Kidney tubule cell (primary cell): ENCODE results near the gene U2AF2.
A peak's percentile ranks its signal among the peaks of the same experiment; 100 is the strongest.

Source experiments
- DNase-seq: peaks from one replicate; pipeline ENCODE4 v3.0.0-alpha.2; 2018; ENCODE audit warnings: low spot score

U2AF2 gene

DNA sequence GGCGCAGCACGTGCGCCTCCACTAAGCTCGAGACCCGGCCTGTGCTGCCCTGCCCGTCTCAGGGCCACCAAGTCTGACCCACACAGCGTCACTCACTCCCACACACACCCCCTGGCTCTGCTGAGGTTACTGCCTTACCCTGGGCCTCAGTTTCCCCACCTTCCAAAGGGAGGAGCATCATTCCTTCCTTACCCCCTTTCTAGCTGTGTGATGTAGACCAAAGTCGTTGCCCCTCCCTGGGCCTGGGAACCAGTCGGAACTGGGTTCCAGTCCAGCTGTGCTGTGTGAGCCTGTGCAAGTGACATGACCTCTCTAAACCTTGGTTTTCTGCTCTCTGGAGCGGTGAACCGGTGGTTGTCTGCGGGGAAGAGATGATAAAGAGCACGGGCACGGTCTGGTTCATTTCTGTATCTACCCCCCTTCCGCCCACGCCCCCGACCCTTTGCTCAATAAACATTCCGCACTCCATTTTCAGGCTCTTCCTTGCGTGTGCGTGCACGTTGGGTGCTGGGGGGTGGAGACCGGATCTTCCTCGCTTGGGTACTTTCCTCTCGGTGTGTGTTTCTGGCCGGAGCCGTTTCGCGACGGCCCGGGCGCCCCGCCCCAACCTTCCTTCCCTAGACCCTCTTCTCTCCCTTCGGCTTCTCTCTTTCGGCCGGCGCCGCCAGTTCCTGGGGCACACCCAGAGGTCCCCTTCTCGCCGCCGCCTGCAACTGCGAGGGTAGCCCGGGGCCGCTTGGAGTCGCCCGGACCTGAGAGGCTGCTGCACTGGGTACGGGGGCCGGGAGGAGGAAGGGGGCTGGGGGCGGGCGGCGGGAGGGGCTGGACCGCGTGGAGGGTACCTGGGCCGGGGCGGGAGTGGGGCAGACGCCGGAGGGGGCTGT is 11.6 kb upstream of the U2AF2 start, which contains the start of gene ZNF581:
TSS of gene ZNF581 (plus strand) at position 647 of the 884 bp plus-strand sequence. CDS start 923 bp downstream, outside the sequence.
- DNase-seq, result peak; percentile 84

GRCh38 chr19:55643887-55644176 is 11.0 kb upstream of the U2AF2 start:
- no peak for DNase-seq

GRCh38 chr19:55644191-55644833 is 10.5 kb upstream of the U2AF2 start:
- DNase-seq, result no peak

- peak; percentile 82 for DNase-seq
Measured at GRCh38 chr19:55644842-55645511, 9.9 kb upstream of the U2AF2 start.

- DNase-seq, result no peak
Measured at GRCh38 chr19:55645512-55645881, 9.3 kb upstream of the U2AF2 start.

DNA sequence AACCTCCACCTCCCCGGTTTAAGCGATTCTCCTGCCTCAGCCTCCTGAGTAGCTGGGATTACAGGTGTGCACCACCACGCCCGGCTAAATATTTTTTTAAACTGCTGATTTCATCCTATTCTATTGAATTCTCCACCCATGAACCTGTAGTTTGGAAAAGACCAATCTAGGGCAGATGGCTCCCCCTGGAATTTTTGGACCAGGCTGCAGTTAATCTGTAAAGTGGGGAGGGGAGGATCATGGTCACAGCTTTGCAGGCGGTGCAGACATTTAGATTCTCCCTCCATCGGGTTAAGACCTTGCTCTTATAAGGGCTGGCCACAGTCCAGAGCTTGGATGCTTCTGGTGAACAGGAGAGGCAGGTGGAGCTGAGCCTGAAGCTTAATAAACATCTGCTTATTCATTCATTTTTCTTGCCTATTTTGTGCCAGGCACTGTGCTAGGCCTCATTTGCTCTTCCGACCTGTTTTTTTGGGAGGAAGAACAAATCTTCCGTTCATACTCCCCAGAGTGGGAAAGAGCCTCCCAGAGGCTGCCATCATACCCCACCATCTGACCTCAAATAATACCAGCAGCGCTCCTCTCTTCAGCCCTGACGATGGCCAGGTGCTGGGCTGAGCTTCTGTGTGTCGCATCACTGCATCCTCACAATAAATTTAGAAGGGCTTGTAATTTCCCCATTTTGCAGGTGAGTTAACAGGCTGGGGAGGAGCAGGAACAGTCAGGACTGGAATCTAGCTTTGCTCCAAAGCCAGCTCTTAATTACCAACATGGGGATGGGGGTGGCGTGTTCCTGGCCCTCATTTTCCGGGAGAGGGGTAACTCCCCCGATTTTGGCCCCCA is 7.7 kb upstream of the U2AF2 start:
- no peak for DNase-seq

DNA sequence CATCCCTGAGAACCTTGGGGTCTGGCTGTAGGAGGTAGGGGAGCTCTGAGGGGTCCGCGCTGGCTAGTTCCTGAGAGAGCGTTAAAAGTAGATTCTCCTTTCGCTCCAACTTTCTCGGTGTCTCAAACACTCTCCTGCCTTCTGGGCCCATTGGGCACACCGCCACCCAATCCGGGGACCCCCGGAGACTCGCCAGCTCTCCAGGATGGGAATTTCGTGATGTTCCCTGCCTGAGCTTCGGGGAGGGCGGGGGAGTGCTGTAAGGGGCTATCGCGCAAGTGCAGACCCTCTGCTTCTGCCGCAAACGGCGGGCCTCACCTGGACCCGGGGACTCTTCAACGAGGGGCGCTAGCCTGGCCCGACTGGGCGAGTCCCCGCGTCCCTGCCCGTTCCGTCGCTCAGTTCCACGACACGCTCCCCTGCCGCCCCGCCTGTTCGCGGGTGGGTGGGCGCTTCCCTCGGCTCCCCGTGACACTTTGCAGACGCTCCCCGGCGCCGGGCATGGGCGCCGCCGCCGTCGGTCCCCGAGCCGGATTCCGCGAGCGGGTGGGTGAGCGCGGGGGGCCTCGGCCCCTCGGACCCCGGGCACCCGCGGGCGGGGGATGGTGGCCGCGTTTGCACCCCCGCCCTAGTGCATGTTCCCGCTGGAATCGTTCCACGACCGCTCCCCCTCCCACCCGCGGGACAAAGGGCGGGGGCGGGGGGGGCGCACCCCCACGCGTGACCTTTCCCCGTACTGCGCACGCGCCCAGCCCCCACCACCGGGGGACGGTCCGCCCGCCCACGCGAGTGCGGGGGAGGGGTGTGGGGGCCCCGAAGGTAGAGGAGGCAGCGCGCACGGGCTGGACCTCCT is 6.9 kb upstream of the U2AF2 start, which contains the start of gene CCDC106:
TSS of gene CCDC106 (plus strand) at position 481 of the 853 bp plus-strand sequence. CDS start 835 bp downstream, outside the sequence.
- DNase-seq, result peak; percentile 60

- DNase-seq, result no peak
Measured at GRCh38 chr19:55648585-55649267, 6.1 kb upstream of the U2AF2 start.

GRCh38 chr19:55649268-55650125 is 5.3 kb upstream of the U2AF2 start:
- no peak for DNase-seq

GRCh38 chr19:55650126-55650557 is 4.7 kb upstream of the U2AF2 start:
- DNase-seq, result no peak

DNA sequence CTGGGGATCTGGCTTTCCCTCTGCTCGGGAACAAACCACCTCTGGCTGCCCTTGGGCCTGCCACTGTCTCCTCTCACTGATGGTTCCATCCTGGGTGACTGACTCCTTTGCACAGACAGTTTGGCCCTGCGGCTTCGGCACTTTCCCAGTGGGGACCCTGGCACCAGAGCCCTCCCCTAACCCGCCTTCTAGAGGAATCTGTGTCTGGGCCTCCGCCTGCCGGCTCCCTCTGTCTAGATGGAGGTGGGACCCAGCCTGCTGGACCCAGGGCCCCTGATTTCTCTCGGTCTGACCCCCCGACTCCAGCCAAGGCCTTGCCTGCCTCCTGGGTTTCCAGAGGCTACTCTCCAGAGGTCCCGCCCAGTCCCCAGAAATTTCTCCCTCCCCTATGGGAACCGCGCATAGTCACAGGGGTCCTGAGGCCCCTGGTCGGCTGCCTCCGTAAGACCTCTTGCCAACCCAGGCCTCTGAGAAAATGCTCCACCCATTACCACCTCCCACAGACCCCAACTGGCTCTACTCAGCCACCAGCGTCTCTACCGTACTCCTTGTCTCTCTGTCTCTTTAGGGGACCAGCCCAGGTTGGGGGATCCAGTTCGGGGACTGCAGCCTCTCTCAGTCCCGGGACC is 4.1 kb upstream of the U2AF2 start:
- no peak for DNase-seq

DNA sequence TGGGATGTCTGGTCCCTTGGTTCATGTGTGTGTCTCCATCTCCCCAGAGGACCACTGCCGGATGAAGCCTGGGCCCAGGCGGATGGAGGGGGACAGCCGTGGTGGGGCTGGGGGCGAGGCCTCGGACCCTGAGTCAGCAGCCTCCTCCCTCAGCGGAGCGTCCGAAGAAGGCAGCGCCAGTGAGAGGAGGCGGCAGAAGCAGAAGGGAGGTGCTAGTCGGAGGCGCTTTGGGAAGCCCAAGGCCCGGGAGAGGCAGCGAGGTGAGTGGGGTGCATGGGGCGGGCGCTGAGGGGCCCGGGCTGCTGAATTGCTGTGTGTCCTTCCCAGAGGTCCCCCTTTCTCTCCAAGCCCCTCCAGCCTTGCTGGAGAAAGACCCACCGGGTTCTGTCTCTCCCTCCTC is 3.6 kb upstream of the U2AF2 start:
- DNase-seq, result no peak

DNA sequence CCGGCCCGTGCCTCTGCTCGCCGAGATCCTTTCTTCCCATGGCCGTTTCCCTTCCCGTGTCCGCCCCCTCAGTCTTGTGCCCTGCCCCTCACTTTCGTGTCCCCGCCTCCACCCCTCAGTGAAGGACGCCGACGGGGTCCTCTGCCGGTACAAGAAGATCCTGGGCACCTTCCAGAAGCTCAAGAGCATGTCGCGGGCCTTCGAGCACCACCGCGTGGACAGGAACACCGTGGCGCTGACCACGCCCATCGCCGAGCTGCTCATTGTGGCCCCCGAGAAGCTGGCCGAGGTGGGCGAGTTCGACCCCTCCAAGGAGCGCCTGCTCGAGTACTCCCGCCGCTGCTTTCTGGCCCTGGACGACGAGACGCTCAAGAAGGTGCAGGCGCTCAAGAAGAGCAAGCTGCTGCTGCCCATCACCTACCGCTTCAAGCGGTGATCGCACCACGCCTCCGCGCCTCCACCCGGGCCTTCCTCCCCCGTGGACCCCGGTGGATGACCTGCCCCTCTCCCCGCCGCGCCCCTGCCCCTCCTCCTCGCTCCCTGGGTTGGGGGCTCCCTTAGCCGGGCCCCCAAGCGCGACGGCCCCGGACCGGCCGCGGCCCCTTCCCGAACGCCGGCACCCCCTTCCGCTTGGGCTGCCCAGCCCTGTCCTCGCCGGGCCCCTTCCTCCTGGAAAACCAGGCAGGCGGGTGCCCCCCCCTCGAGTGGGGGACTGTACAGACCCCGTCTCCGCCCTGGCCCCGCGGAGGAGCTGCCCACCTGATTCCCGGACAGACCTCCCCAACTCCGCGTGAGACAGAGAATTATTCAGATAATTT is 2.3 kb upstream of the U2AF2 start:
- DNase-seq, result no peak

GRCh38 chr19:55653651-55654322 is 1.0 kb upstream of the U2AF2 start:
- DNase-seq, result peak; percentile 99

GRCh38 chr19:55654323-55654867 is 440 bp upstream of the U2AF2 start:
- peak; percentile 100 for DNase-seq

DNA sequence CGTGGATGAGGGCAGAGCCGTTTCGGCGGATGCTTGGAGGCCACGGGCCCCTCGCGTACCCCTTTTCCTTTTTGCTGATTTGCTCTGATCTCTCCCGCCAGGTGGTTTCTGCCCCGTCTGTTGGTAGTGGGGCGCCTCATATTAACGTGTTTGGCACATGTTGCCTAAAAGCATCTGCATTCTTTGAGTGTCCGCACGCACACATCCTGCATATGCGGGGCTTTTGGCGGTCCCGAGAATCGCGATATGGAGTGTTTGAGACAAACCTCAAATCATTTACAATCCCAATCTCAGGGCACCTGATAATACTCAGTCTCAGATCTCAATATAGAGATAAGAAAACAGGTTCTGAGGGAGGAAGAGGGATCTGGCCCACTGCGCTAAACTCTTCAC is 809 bp downstream of the U2AF2 start:
- DNase-seq, result no peak

DNA sequence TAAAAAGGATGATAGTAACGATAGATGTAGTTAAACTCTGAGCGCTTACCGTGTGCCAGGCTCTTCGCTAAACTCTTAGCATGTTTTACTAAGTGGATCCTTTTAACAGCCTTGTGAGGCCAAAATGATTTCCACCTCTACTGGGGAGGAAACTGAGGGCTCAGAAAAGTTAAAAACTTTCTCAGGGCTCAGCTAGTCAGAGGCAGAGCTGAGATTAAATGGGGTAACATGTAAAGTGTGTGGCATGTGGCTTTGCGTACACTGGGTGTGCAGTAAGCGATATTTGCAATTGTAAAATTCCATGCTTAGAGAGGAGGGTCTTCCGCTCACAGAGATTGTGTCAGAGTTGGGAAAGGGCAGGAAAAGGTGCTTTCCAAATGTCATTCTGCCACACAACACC is 1.7 kb downstream of the U2AF2 start:
- DNase-seq, result no peak
